Measurements from ENCODE around the gene CYP3A4. TPM values are rescaled to one million over a fixed set of nuclear protein-coding genes. Genes with fewer than 3 reads are reported as not detected.
"Not testable (repeated sequence)": the region's sequence is repeated elsewhere in the genome, so short reads cannot be mapped to it uniquely, and the experiment has no call there.

Gene CYP3A4
- polyA plus RNA-seq, 1 experiment = not detected

DNA sequence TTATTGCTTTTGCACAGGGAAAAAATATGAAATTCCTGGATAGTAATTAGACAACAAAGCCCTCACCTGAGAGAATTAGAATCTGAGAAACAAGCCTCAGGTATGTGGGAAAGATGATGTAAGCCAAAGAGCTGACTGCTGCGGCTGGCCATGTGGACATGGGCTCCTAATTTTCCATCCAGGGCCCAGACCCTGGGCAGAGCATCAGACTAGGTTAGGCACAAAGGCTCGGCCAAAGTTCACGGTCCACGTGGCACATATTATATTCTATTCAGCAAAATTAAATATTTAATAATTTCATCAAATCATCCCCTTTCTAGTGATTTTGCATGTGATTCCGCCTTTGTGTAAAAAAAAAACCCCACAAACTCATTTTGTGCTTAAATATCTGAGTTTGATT, 5.1 kb downstream of the CYP3A4 start:
- CTCF ChIA-PET = no interaction called here
- no peak overlapping the region for H3K27ac ChIP-seq (ENCODE audit: low read depth, low read length)
- no peak overlapping the region for H3K4me3 ChIP-seq (ENCODE audit: low read depth, low read length)
- TF ChIP-seq, protein P1, sequence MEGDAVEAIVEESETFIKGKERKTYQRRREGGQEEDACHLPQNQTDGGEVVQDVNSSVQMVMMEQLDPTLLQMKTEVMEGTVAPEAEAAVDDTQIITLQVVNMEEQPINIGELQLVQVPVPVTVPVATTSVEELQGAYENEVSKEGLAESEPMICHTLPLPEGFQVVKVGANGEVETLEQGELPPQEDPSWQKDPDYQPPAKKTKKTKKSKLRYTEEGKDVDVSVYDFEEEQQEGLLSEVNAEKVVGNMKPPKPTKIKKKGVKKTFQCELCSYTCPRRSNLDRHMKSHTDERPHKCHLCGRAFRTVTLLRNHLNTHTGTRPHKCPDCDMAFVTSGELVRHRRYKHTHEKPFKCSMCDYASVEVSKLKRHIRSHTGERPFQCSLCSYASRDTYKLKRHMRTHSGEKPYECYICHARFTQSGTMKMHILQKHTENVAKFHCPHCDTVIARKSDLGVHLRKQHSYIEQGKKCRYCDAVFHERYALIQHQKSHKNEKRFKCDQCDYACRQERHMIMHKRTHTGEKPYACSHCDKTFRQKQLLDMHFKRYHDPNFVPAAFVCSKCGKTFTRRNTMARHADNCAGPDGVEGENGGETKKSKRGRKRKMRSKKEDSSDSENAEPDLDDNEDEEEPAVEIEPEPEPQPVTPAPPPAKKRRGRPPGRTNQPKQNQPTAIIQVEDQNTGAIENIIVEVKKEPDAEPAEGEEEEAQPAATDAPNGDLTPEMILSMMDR (IDR thresholded peaks at IDR 0.05; ENCODE audit: low read depth, low read length) = no peak
- no peaks in the 10 kb centered on the region for H3K9me3 ChIP-seq (ENCODE audit: control insufficient read depth, insufficient read depth, low read length)
- DNase-seq (ENCODE audit: low read depth, low spot score) = no peak
- H3K27me3 ChIP-seq (ENCODE audit: control insufficient read depth, insufficient read depth, low read length) = peaks cover 7% of the 10 kb centered on the region
- POLR2A ChIA-PET = no interaction called here

DNA sequence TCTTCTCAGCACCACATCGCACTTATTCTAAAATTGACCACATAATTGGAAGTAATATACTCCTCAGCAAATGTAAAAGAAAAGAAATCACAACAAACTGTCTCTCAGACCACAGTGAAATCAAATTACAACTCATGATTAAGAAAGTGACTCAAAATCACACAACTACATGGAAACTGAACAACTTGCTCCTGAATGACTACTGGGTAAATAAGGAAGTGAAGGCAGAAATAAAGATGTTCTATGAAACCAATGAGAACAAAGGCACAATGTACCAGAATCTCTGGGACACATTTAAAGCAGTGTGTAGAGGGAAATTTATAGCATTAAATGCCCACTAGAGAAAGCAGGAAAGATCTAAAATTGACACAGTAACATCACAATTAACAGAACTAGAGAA, 10.6 kb downstream of the CYP3A4 start:
- H3K9me3 ChIP-seq (ENCODE audit: control insufficient read depth, insufficient read depth, low read length); CTCF ChIA-PET; POLR2A ChIA-PET; H3K27ac ChIP-seq (ENCODE audit: low read depth, low read length); DNase-seq (ENCODE audit: low read depth, low spot score); H3K4me3 ChIP-seq (ENCODE audit: low read depth, low read length); H3K27me3 ChIP-seq (ENCODE audit: control insufficient read depth, insufficient read depth, low read length): not testable (repeated sequence)

DNA sequence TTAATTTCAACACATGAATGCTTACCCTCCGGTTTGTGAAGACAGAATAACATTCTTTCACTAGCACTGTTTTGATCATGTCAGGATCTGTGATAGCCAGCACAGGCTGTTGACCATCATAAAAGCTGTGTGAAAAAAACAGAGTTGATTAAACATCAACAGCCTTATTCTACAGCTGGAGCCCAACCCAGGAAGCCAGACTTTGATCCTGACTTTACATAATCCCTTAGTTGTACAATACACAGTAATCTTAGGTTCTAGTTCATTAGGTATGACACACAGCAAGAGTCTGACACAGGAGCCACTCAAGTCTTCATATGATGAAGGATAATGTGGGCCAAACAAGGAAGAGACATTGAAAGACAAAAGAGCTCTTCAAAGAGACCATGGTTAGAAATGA, 11.4 kb downstream of the CYP3A4 start:
- CTCF ChIA-PET = no interaction called here
- no peak for DNase-seq (ENCODE audit: low read depth, low spot score)
- no peak overlapping the region for H3K4me3 ChIP-seq (ENCODE audit: low read depth, low read length)
- TF ChIP-seq, protein P1 (IDR thresholded peaks at IDR 0.05; ENCODE audit: low read depth, low read length) = no peak
- POLR2A ChIA-PET = no interaction called here
- no peaks in the 10 kb centered on the region for H3K27me3 ChIP-seq (ENCODE audit: control insufficient read depth, insufficient read depth, low read length)
- H3K27ac ChIP-seq (ENCODE audit: low read depth, low read length) = no peak overlapping the region
- no peaks in the 10 kb centered on the region for H3K9me3 ChIP-seq (ENCODE audit: control insufficient read depth, insufficient read depth, low read length)

DNA sequence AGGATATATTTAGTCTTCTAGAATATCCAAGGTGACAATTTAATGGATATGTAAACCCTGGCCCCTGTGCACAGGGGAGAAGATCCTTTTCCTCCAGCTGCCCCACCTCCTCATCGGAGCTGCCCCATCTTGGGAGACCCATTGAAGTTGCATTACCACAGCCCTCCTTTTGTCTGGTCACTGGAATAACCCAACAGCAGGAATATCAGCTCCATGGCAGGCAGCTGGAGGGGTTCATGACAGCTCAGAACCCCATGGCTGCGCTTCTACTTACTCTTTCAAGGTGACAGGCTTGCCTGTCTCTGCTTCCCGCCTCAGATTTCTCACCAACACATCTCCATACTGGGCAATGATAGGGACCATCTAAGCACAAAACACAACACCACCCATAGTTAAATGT, 14.5 kb downstream of the CYP3A4 start:
- DNase-seq (ENCODE audit: low read depth, low spot score); POLR2A ChIA-PET; CTCF ChIA-PET: not testable (repeated sequence)

DNA sequence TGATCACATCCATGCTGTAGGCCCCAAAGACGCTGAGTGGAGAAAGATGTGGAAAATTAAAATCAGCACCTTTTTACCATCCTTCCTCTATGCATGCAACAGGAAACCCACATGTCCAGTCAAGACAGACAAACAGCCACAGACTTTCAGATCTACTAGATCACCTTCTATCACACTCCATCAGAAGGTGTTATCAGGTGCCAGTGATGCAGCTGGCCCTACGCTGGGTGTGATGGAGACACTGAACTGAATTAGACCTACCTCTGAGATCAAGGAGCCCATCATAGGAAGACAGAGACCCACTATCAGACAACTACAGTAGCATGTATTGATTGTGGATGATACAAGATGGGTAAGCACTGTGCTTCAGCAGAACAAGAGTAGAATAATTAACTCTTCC, 15.5 kb downstream of the CYP3A4 start:
- POLR2A ChIA-PET = no interaction called here
- TF ChIP-seq, protein P1 (IDR thresholded peaks at IDR 0.05; ENCODE audit: low read depth, low read length) = no peak
- Histone ChIP-seq H3K4me3 (ENCODE audit: low read depth, low read length) (no peak overlapping the region), H3K27ac (ENCODE audit: low read depth, low read length) (no peak overlapping the region), H3K27me3 (ENCODE audit: control insufficient read depth, insufficient read depth, low read length) (peaks cover 2% of the 10 kb centered on the region), H3K9me3 (ENCODE audit: control insufficient read depth, insufficient read depth, low read length) (no peaks in the 10 kb centered on the region)
- CTCF ChIA-PET = no interaction called here
- DNase-seq (ENCODE audit: low read depth, low spot score) = no peak

More for the DNA sequence above, 14.5 kb downstream of the CYP3A4 start:
- not testable (repeated sequence) for H3K9me3 ChIP-seq (ENCODE audit: control insufficient read depth, insufficient read depth, low read length); H3K27me3 ChIP-seq (ENCODE audit: control insufficient read depth, insufficient read depth, low read length); H3K4me3 ChIP-seq (ENCODE audit: low read depth, low read length); H3K27ac ChIP-seq (ENCODE audit: low read depth, low read length)

DNA sequence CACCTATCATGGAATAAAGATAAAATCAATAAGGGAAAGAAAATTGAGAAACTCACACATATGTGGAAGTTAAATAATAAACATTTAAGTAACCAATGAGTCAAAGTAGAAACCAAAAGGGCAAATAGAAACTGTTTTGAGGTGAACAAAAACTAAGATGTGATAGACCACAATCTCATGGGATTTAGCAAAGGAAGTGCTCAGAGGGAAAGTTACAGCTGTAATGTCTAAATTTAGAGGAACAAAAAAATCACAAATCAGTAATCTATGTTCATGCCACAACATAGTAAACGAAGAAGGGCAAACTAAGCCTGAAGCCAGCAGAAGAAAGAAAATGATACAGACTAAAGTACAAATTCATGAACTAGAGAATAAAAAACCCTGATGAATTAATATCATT, 16.3 kb downstream of the CYP3A4 start:
- POLR2A ChIA-PET = no interaction called here
- Histone ChIP-seq H3K27me3 (ENCODE audit: control insufficient read depth, insufficient read depth, low read length) (peaks cover 2% of the 10 kb centered on the region), H3K27ac (ENCODE audit: low read depth, low read length) (no peak overlapping the region), H3K4me3 (ENCODE audit: low read depth, low read length) (no peak overlapping the region), H3K9me3 (ENCODE audit: control insufficient read depth, insufficient read depth, low read length) (no peaks in the 10 kb centered on the region)
- DNase-seq (ENCODE audit: low read depth, low spot score) = no peak
- TF ChIP-seq, protein P1 (IDR thresholded peaks at IDR 0.05; ENCODE audit: low read depth, low read length) = no peak
- CTCF ChIA-PET = no interaction called here
